ENCODE measurements around the gene GALNT12. TPM values are rescaled to one million over a fixed set of nuclear protein-coding genes. Genes with fewer than 3 reads are reported as not detected.

The GALNT12 gene
- total and polyA plus RNA-seq, 3 experiments from 2014 or later = 4.7 to 5.2 (median 4.9) TPM

DNA sequence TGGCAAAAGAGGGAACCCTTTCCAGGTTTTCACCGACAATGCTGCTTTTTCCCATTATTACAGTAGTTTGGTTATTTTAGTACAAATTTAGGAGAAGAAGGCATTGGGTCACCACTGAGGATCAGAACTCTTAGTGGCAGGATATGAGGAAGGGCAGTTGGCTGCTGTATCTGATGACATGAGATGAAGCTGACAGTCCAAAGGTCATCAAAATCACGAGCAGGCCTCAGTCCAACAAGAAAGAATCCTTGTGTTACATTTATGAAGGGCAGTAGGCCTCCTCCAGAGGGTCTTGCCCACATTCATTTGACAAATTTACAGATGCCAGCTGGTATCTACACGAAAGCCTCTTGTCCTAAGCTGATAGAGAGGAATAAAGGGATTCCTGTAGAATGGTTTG lies 86.7 kb downstream of the GALNT12 start:
- no peaks in the 10 kb centered on the region for H3K9me3 ChIP-seq (ENCODE audit: low read length)
- no peak overlapping the region for H3K27ac ChIP-seq (ENCODE audit: low read depth, low read length)
- no peaks in the 10 kb centered on the region for H3K36me3 ChIP-seq (ENCODE audit: insufficient read depth, low read length)
- H3K27me3 ChIP-seq (ENCODE audit: insufficient read depth, low read length, poor library complexity, severe bottlenecking) = no peaks in the 10 kb centered on the region
- no peaks in the 10 kb centered on the region for H3K36me3 Mint-ChIP-seq
- POLR2A ChIA-PET = no interaction called here
- no peaks in the 10 kb centered on the region for H3K4me1 Mint-ChIP-seq
- no peak overlapping the region for H3K4me3 Mint-ChIP-seq
- H3K27ac Mint-ChIP-seq = peak overlapping the region in 1 of 8 donors; percentile 76
- no peaks in the 10 kb centered on the region for H3K4me1 ChIP-seq (ENCODE audit: insufficient read depth, low read length)
- CTCF ChIA-PET = no interaction called here
- no peak overlapping the region for H3K4me3 ChIP-seq (ENCODE audit: low read length)
- peaks cover 0 to 6% (median 3%) of the 10 kb centered on the region in 5 donors for H3K9me3 Mint-ChIP-seq
- peaks cover 17 to 43% of the 10 kb centered on the region in 2 donors for H3K27me3 Mint-ChIP-seq
- DNase-seq = no peak

GRCh38 chr9:98894761-98895160 lies 87.3 kb downstream of the GALNT12 start:
- Histone ChIP-seq H3K4me3 (ENCODE audit: low read length) (no peak overlapping the region), H3K4me1 (ENCODE audit: insufficient read depth, low read length) (no peaks in the 10 kb centered on the region), H3K27me3 (ENCODE audit: insufficient read depth, low read length, poor library complexity, severe bottlenecking) (no peaks in the 10 kb centered on the region), H3K9me3 (ENCODE audit: low read length) (no peaks in the 10 kb centered on the region), H3K36me3 (ENCODE audit: insufficient read depth, low read length) (no peaks in the 10 kb centered on the region), H3K27ac (ENCODE audit: low read depth, low read length) (no peak overlapping the region)
- Mint-ChIP-seq H3K27ac (peak overlapping the region in 1 of 8 donors; percentile 76), H3K9me3 (peaks cover 0 to 6% (median 3%) of the 10 kb centered on the region in 5 donors), H3K4me3 (no peak overlapping the region), H3K27me3 (peaks cover 16 to 43% of the 10 kb centered on the region in 2 donors), H3K4me1 (no peaks in the 10 kb centered on the region), H3K36me3 (no peaks in the 10 kb centered on the region)
- no peak for DNase-seq
- POLR2A ChIA-PET = no interaction called here
- CTCF ChIA-PET = no interaction called here

DNA sequence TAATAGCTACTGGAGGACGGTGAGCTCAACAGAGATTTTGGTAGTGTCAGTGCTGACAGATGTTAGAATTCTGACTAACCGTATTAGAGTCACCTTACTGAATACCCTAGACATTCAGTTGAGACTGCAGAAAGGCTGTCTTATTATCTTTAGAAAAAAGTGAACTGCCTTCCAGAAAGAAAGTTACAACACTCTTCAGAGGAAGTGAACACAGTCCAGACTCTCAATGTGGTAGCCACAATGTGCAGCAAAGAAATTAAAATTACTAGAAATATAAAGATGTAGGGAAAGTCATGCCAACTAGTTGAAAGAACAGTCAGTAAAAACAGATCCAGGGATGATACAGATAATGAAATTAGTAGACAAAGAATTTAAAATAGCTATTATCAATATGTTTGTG lies 89.2 kb downstream of the GALNT12 start:
- H3K4me1 Mint-ChIP-seq = no peaks in the 10 kb centered on the region
- CTCF ChIA-PET = no interaction called here

GRCh38 chr9:98897745-98898144 lies 90.3 kb downstream of the GALNT12 start:
- Histone ChIP-seq H3K27ac (ENCODE audit: low read depth, low read length) (no peak overlapping the region), H3K9me3 (ENCODE audit: low read length) (no peaks in the 10 kb centered on the region), H3K4me3 (ENCODE audit: low read length) (no peak overlapping the region), H3K4me1 (ENCODE audit: insufficient read depth, low read length) (no peaks in the 10 kb centered on the region), H3K27me3 (ENCODE audit: insufficient read depth, low read length, poor library complexity, severe bottlenecking) (no peaks in the 10 kb centered on the region), H3K36me3 (ENCODE audit: insufficient read depth, low read length) (no peaks in the 10 kb centered on the region)
- H3K27me3 Mint-ChIP-seq = peaks cover 13 to 36% of the 10 kb centered on the region in 2 donors
- DNase-seq = no peak
- ChIA-PET POLR2A (no interaction called here), CTCF (no interaction called here)
- H3K27ac Mint-ChIP-seq = no peak overlapping the region
- H3K36me3 Mint-ChIP-seq = no peaks in the 10 kb centered on the region
- no peaks in the 10 kb centered on the region for H3K4me1 Mint-ChIP-seq
- peaks cover 0 to 6% (median 3%) of the 10 kb centered on the region in 5 donors for H3K9me3 Mint-ChIP-seq
- no peak overlapping the region for H3K4me3 Mint-ChIP-seq

More for the DNA sequence above, 89.2 kb downstream of the GALNT12 start:
- Mint-ChIP-seq H3K36me3 (no peaks in the 10 kb centered on the region), H3K27ac (no peak overlapping the region), H3K9me3 (peaks cover 0 to 6% (median 3%) of the 10 kb centered on the region in 5 donors), H3K27me3 (peaks cover 13 to 36% of the 10 kb centered on the region in 2 donors), H3K4me3 (no peak overlapping the region)
- H3K4me3 ChIP-seq (ENCODE audit: low read length) = no peak overlapping the region
- H3K4me1 ChIP-seq (ENCODE audit: insufficient read depth, low read length) = no peaks in the 10 kb centered on the region
- no peak for DNase-seq
- no peak overlapping the region for H3K27ac ChIP-seq (ENCODE audit: low read depth, low read length)
- H3K36me3 ChIP-seq (ENCODE audit: insufficient read depth, low read length) = no peaks in the 10 kb centered on the region
- POLR2A ChIA-PET = no interaction called here
- H3K9me3 ChIP-seq (ENCODE audit: low read length) = no peaks in the 10 kb centered on the region
- H3K27me3 ChIP-seq (ENCODE audit: insufficient read depth, low read length, poor library complexity, severe bottlenecking) = no peaks in the 10 kb centered on the region

DNA sequence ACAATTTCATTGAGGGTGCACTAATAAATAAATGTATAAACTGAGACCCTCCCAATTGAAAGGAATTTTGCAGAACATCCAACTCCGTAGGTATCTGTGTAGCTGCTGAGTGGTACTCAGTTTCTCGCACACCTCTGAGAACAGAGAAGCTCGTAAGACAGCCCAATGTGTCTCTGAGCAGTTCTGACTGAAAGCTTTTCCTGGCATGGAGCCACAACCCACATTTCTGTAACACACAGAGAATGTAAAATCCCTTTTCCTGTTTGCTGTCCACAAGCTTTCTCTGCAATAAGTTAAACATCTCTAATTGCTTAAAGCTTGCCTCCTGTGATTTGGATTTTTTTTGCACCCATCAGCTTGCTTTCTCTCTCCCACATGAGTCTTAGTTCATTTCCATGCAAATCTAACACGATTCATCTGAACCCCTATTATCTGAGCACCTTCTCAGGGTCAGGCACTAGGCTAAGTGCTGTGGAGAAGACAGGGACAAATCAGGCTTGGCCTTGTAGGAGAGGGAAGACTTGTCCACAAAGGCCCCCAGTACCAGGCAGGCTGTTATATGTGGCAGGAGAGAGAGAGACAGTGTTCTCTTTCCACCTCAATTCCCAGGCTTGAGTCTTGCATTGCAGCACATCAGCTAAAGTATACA lies 92.1 kb downstream of the GALNT12 start:
- Histone ChIP-seq H3K4me1 (ENCODE audit: insufficient read depth, low read length) (no peaks in the 10 kb centered on the region), H3K36me3 (ENCODE audit: insufficient read depth, low read length) (no peaks in the 10 kb centered on the region), H3K4me3 (ENCODE audit: low read length) (no peak overlapping the region), H3K9me3 (ENCODE audit: low read length) (no peaks in the 10 kb centered on the region), H3K27me3 (ENCODE audit: insufficient read depth, low read length, poor library complexity, severe bottlenecking) (no peaks in the 10 kb centered on the region), H3K27ac (ENCODE audit: low read depth, low read length) (no peak overlapping the region)
- Mint-ChIP-seq H3K27me3 (peaks cover 13 to 34% of the 10 kb centered on the region in 2 donors), H3K9me3 (peaks cover 0 to 6% (median 3%) of the 10 kb centered on the region in 5 donors), H3K27ac (no peak overlapping the region), H3K4me1 (no peaks in the 10 kb centered on the region), H3K4me3 (no peak overlapping the region), H3K36me3 (no peaks in the 10 kb centered on the region)
- ChIA-PET POLR2A (no interaction called here), CTCF (no interaction called here)
- no peak for DNase-seq

Other genes with a start within 250 kb of the GALNT12 start
- gene GABBR2, start 98.7 kb upstream of the GALNT12 start, total RNA-seq = not detected
- gene GABBR2, start 98.7 kb upstream of the GALNT12 start, polyA plus RNA-seq = not detected
- gene ANKS6, start 11.1 kb upstream of the GALNT12 start, total RNA-seq = 10 to 100 TPM; 16.8 to 17.5 TPM
- 9.0 TPM for gene ANKS6, start 11.1 kb upstream of the GALNT12 start, polyA plus RNA-seq
- gene COL15A1, start 136.2 kb downstream of the GALNT12 start, total RNA-seq = not detected
- gene COL15A1, start 136.2 kb downstream of the GALNT12 start, polyA plus RNA-seq = 0.07 TPM

Measured in CD8-positive, alpha-beta memory T cell (primary cell).